NT2/D1 (cell line): Measurements from ENCODE around the gene FMN1.

Source experiments
- DNase-seq: peaks from one replicate; pipeline ENCODE4 v3.0.0-alpha.2; 2011; ENCODE audit warnings: low read depth, low spot score
- H3K27me3 ChIP-seq: 2 replicates; pipeline ENCODE4 v1.6.0; 2011; ENCODE audit warnings: mild to moderate bottlenecking; ENCODE audit not compliant: insufficient read length, insufficient read depth
- H3K36me3 ChIP-seq: 2 replicates; pipeline ENCODE4 v1.6.1; 2011; ENCODE audit warnings: mild to moderate bottlenecking, low read length, mixed read lengths; ENCODE audit not compliant: insufficient read depth, insufficient read length
- H3K4me1 ChIP-seq: 2 replicates; pipeline ENCODE4 v1.5.1; 2011; ENCODE audit not compliant: insufficient read depth, insufficient read length
- H3K4me3 ChIP-seq: 2 replicates; pipeline ENCODE4 v1.5.1; 2011; ENCODE audit warnings: low read depth; ENCODE audit not compliant: insufficient read length
- H3K9ac ChIP-seq: 2 replicates; pipeline ENCODE4 v1.6.0; 2011; ENCODE audit warnings: low read depth; ENCODE audit not compliant: insufficient read length
- H3K9me3 ChIP-seq: 2 replicates; pipeline ENCODE4 v1.5.1; 2011; ENCODE audit warnings: mild to moderate bottlenecking, low read length; ENCODE audit not compliant: insufficient read depth
- SUZ12 ChIP-seq: IDR thresholded peaks from 2 replicates; pipeline ENCODE4 v1.6.1; 2011; ENCODE audit not compliant: insufficient read length, insufficient read depth; ENCODE audit errors: extremely low read depth
- YY1 ChIP-seq: IDR thresholded peaks from 2 replicates; pipeline ENCODE4 v1.6.1; 2011; ENCODE audit not compliant: insufficient read length, insufficient read depth
- ZNF274 ChIP-seq: IDR thresholded peaks from 2 replicates; pipeline ENCODE4 v1.6.1; 2011; ENCODE audit warnings: mild to moderate bottlenecking, low read depth, low read length

The FMN1 gene

GRCh38 chr15:32870240-32871033, 324.1 kb downstream of the FMN1 start:
- Histone ChIP-seq H3K27me3 (no peaks in the 10 kb centered on the region), H3K36me3 (no peaks in the 10 kb centered on the region), H3K4me1 (no peaks in the 10 kb centered on the region), H3K9me3 (no peaks in the 10 kb centered on the region), H3K9ac (no peak overlapping the region), H3K4me3 (no peak overlapping the region)
- TF ChIP-seq YY1, result no peak
- no peak for TF ChIP-seq SUZ12
- no peak for TF ChIP-seq ZNF274
- DNase-seq, result no peak

DNA sequence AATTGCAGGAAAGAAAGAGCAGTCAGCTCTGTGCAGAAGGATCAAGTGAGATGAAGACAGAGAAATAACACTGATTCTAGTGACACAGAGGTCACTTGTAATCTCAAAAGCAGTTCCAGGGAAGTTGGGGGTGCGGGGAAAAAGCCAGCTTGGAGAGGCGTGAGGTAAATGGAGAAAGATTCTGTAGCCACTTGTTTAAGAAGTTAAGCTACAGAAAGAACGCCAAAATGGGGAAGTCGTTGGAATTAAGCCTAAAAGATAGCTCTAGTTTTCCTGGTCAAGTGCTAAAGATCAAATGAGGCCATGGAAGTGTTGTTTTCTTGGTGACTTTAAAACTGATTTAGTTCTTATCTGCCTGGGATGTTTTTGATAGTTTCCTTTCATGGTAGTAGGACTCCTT, 324.7 kb downstream of the FMN1 start:
- no peaks in the 10 kb centered on the region for H3K4me1 ChIP-seq
- no peaks in the 10 kb centered on the region for H3K27me3 ChIP-seq
- H3K9ac ChIP-seq, result no peak overlapping the region
- no peak for DNase-seq
- no peak for TF ChIP-seq SUZ12
- TF ChIP-seq YY1, result no peak
- no peak for TF ChIP-seq ZNF274
- no peaks in the 10 kb centered on the region for H3K36me3 ChIP-seq
- no peaks in the 10 kb centered on the region for H3K9me3 ChIP-seq
- H3K4me3 ChIP-seq, result no peak overlapping the region

- no peaks in the 10 kb centered on the region for H3K27me3 ChIP-seq
- no peak for DNase-seq
- H3K36me3 ChIP-seq, result no peaks in the 10 kb centered on the region
- no peak overlapping the region for H3K4me3 ChIP-seq
- H3K9me3 ChIP-seq, result no peaks in the 10 kb centered on the region
- no peak overlapping the region for H3K9ac ChIP-seq
- TF ChIP-seq SUZ12 (no peak), ZNF274 (no peak), YY1 (no peak)
- no peaks in the 10 kb centered on the region for H3K4me1 ChIP-seq
Measured at GRCh38 chr15:32867313-32867626, 327.2 kb downstream of the FMN1 start.

DNA sequence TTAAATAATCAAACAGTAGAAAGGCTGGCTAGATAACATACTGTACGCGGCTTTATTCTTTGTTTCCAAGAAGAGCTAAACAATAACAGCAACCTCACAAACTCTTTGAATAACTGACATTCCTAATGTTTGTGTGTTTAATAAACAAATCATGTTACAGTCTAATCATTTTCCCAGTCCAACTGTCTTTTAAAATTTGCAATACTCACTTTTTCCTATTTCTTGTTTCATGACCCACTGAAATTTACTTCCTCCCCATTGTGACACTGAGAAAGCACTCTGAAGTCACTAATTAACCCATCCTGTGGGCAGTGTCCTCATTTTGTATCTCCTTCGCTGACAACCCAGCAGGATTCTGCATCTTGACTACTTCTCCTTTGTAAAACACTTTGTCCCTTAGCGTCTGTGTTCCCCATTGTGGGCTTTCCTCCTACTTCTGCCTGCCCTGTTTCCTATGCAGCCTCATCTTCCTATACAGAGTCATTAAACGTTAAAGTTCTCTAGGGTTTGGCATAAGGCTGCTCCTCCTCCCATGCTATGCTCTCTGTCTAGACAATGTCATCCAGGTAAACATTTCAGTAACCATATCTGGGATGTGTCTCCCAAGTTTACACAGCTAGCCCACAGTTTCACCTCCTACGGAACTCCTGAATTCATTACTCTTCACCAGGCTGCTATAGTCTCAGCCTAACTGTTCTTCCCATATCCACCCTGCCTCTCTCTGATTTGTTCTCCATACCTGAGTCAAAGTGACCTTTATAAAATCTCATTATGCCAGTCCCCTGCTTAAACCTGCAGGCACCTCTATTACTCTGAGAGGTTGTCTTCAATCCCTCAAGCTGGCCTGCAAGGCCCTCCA, 327.8 kb downstream of the FMN1 start:
- DNase-seq, result no peak
- Histone ChIP-seq H3K27me3 (no peaks in the 10 kb centered on the region), H3K4me1 (no peaks in the 10 kb centered on the region), H3K9me3 (no peaks in the 10 kb centered on the region), H3K4me3 (no peak overlapping the region), H3K9ac (no peak overlapping the region), H3K36me3 (no peaks in the 10 kb centered on the region)
- TF ChIP-seq SUZ12, result no peak
- TF ChIP-seq YY1, result no peak
- TF ChIP-seq ZNF274, result no peak

- H3K36me3 ChIP-seq, result no peaks in the 10 kb centered on the region
- no peaks in the 10 kb centered on the region for H3K27me3 ChIP-seq
- no peak overlapping the region for H3K4me3 ChIP-seq
- no peak for DNase-seq
- no peaks in the 10 kb centered on the region for H3K9me3 ChIP-seq
- TF ChIP-seq SUZ12 (no peak), YY1 (no peak), ZNF274 (no peak)
- no peak overlapping the region for H3K9ac ChIP-seq
- no peaks in the 10 kb centered on the region for H3K4me1 ChIP-seq
Measured at GRCh38 chr15:32864841-32865240, 329.7 kb downstream of the FMN1 start.

DNA sequence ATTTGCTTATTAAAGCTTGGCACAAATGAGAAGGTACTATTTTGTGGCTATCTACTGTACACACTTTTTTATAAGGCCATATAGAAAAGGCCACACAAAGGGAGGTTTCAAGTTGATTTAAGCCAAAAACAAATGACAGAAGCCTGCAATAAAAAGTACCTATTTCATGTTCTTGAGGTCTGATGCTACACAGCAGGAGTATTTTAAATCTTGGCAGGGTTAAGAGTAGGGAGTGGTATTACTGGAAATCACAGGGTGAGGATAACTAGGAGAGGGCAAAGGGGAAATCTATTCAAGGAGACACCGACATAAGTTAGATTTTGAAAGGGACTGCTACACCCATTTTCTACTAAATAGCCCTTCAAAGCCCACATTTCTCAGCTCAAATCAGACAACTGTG, 330.5 kb downstream of the FMN1 start:
- Histone ChIP-seq H3K4me3 (no peak overlapping the region), H3K4me1 (no peaks in the 10 kb centered on the region), H3K9ac (no peak overlapping the region), H3K36me3 (no peaks in the 10 kb centered on the region), H3K27me3 (no peaks in the 10 kb centered on the region), H3K9me3 (no peaks in the 10 kb centered on the region)
- no peak for DNase-seq
- TF ChIP-seq YY1 (no peak), ZNF274 (no peak), SUZ12 (no peak)

GRCh38 chr15:32861761-32862160, 332.8 kb downstream of the FMN1 start:
- no peaks in the 10 kb centered on the region for H3K36me3 ChIP-seq
- H3K9ac ChIP-seq, result no peak overlapping the region
- H3K4me3 ChIP-seq, result no peak overlapping the region
- TF ChIP-seq YY1 (no peak), ZNF274 (no peak), SUZ12 (no peak)
- no peaks in the 10 kb centered on the region for H3K4me1 ChIP-seq
- no peaks in the 10 kb centered on the region for H3K27me3 ChIP-seq
- 0 out of 2 replicates have a peak, but pooled peaks cover 6% of the 10 kb centered on the region for H3K9me3 ChIP-seq
- no peak for DNase-seq
